PC-3 (cell line): ENCODE measurements around the gene ONECUT3. TPM values are rescaled to one million over a fixed set of nuclear protein-coding genes. Genes with fewer than 3 reads are reported as not detected.

Source experiments
- ATAC-seq: fragments of 200-7000 bp; cut with Tn5 transposase; 2 replicates; pipeline ENCODE4 v1.9.1; 2020; ENCODE audit warnings: mild to moderate bottlenecking, moderate library complexity
- BruUV-seq: library from RNA; stranded (reverse); fragments of 400-500 nt; replicated peaks from 2 replicates; lab custom pipeline; 2021; lab: Mats Ljungman, UMichigan
- CTCF ChIA-PET: fragments of 300-600 bp; sonication (Branson Sonifier 250); formaldehyde crosslinking; loops from one replicate; lab custom pipeline; 2022; ENCODE audit warnings: antibody characterized with exemption; lab: Charles Lee
- POLR2A ChIA-PET: fragments of 300-600 bp; sonication (Branson Sonifier 250); formaldehyde crosslinking; loops from one replicate; lab custom pipeline; 2022; ENCODE audit warnings: antibody characterized with exemption; ENCODE audit not compliant: unreplicated experiment; lab: Charles Lee
- DNase-seq: peaks from one replicate; pipeline ENCODE4 v3.0.0-alpha.2; 2015
- H2AFZ ChIP-seq: fragments of 300-600 bp; sonication (generic); 2 replicates; pipeline ENCODE4 v1.6.0; 2016; ENCODE audit warnings: antibody characterized with exemption, low read length
- H3F3A ChIP-seq: fragments of 300-600 bp; sonication (generic); one replicate; pipeline ENCODE4 v1.6.0; 2017; ENCODE audit warnings: antibody characterized with exemption, low read length, control low read depth, mild to moderate bottlenecking; ENCODE audit not compliant: unreplicated experiment
- H3K27ac ChIP-seq: fragments of 300-600 bp; sonication (generic); 2 replicates; pipeline ENCODE4 v1.5.1; 2016; ENCODE audit warnings: mild to moderate bottlenecking, low read length
- H3K27me3 ChIP-seq: fragments of 300-600 bp; sonication (generic); 2 replicates; pipeline ENCODE4 v1.6.1; 2016; ENCODE audit warnings: low read length, mixed read lengths
- H3K36me3 ChIP-seq: fragments of 300-600 bp; sonication (generic); 2 replicates; pipeline ENCODE4 v1.6.1; 2016; ENCODE audit warnings: low read depth, mixed run types, low read length, mixed read lengths
- H3K4me1 ChIP-seq: fragments of 300-600 bp; sonication (generic); 2 replicates; pipeline ENCODE4 v1.5.1; 2016; ENCODE audit warnings: low read length; ENCODE audit not compliant: insufficient read depth
- H3K4me2 ChIP-seq: fragments of 300-600 bp; sonication (generic); 2 replicates; pipeline ENCODE4 v1.6.0; 2016; ENCODE audit warnings: low read length
- H3K4me3 ChIP-seq: fragments of 300-600 bp; sonication (generic); 2 replicates; pipeline ENCODE4 v1.5.1; 2016; ENCODE audit warnings: mild to moderate bottlenecking, low read length, mixed read lengths
- H3K79me2 ChIP-seq: fragments of 300-600 bp; sonication (generic); 2 replicates; pipeline ENCODE4 v1.6.1; 2017; ENCODE audit warnings: low read length, mixed read lengths
- H3K9ac ChIP-seq: fragments of 300-600 bp; sonication (generic); 2 replicates; pipeline ENCODE4 v1.6.0; 2016; ENCODE audit warnings: mild to moderate bottlenecking, low read length
- H3K9me2 ChIP-seq: fragments of 300-600 bp; sonication (generic); replicated peaks from 2 replicates; pipeline ENCODE4 v1.6.1; 2016; ENCODE audit warnings: mixed run types, low read length, mixed read lengths
- H3K9me3 ChIP-seq: fragments of 300-600 bp; sonication (generic); 2 replicates; pipeline ENCODE4 v1.6.1; 2016; ENCODE audit warnings: low read length, mixed read lengths
- H4K20me1 ChIP-seq: fragments of 300-600 bp; sonication (generic); 2 replicates; pipeline ENCODE4 v1.6.1; 2016; ENCODE audit warnings: low read length, mixed read lengths
- CTCF ChIP-seq: fragments of 300-600 bp; sonication (generic); conservative IDR thresholded peaks from 2 replicates; pipeline ENCODE4 v1.5.1; 2017; ENCODE audit warnings: antibody characterized with exemption, low read depth, mild to moderate bottlenecking, low read length
- EZH2 ChIP-seq: fragments of 300-600 bp; sonication (generic); IDR thresholded peaks from one replicate; pipeline ENCODE4 v1.6.1; 2017; ENCODE audit warnings: antibody characterized with exemption, mild to moderate bottlenecking, low read length; ENCODE audit not compliant: unreplicated experiment
- EZH2phosphoT487 ChIP-seq: fragments of 300-600 bp; sonication (generic); IDR thresholded peaks from 2 replicates; pipeline ENCODE4 v1.6.1; 2018; ENCODE audit warnings: mild to moderate bottlenecking, antibody characterized with exemption, low read length, borderline replicate concordance
- intact Hi-C: fragments of 100-400 bp; cut with micrococcal nuclease; formaldehyde crosslinking; loops from 2 replicates; pipeline ENCODE4 v1.9.0; 2023
- total RNA-seq: library from RNA; depleted of rRNA; stranded (reverse); fragments of >200 nt; gene quantifications from 2 replicates; pipeline ENCODE4 v1.2.3, GENCODE V29; 2014

The ONECUT3 gene
- total RNA-seq, 1 experiment from 2014 or later: 1.4 TPM

DNA sequence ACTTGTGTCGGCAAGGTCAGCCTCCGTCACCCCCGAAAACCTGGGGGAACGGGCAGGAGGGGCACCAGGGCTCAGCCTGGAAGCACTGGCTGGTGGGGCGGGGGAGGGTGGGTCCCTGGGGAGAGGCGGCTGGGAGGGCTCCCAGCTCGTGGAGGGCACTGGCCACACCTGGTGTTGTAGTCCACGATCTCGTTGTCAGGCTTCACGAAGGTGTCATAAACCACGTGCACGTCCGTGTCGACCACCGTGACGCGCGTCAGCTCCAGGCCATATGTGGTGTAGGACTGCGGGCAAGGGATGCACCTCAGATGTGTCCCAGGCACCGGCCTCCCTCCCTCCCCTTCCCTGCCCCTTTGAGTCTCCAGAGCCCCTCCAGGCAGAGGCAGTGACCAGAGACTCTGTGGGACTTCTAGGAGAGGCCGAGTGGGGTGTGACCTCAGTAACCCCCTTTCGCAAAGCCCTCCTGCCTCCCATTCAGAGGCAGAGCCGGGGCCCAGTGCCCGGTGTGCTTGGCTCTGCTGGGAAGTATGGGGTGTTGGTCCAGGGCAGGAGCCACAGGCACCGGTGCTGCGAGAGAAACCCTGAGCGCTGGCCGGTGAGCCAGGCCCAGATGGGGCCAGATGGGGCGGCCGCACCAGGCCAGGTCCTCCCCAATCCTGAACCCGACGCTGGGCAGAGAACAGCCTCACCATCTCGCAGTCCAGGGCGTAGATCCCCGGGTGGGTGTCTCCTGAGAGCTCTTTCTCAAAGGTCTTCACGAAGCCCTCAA is 63.4 kb downstream of the ONECUT3 start:
- ATAC-seq: no peak
- TF ChIP-seq EZH2: no peak
- TF ChIP-seq CTCF: no peak
- no peak for TF ChIP-seq EZH2phosphoT487
- H3K9me2 ChIP-seq: no peaks in the 10 kb centered on the region
- H2AFZ ChIP-seq: no peak overlapping the region
- H3K4me1 ChIP-seq: peaks cover 7% of the 10 kb centered on the region
- no peaks in the 10 kb centered on the region for H3K27me3 ChIP-seq
- H3K4me2 ChIP-seq: no peak overlapping the region
- BruUV-seq: no TSS peak
- no peaks in the 10 kb centered on the region for H3K9me3 ChIP-seq
- no peaks in the 10 kb centered on the region for H3F3A ChIP-seq
- H4K20me1 ChIP-seq: no peaks in the 10 kb centered on the region
- ChIA-PET CTCF (no interaction called here), POLR2A (no interaction called here)
- intact Hi-C loops: no loop called here
- H3K36me3 ChIP-seq: no peaks in the 10 kb centered on the region
- no peak overlapping the region for H3K27ac ChIP-seq
- H3K9ac ChIP-seq: no peak overlapping the region
- no peak for DNase-seq
- no peak overlapping the region for H3K4me3 ChIP-seq
- H3K79me2 ChIP-seq: no peaks in the 10 kb centered on the region

DNA sequence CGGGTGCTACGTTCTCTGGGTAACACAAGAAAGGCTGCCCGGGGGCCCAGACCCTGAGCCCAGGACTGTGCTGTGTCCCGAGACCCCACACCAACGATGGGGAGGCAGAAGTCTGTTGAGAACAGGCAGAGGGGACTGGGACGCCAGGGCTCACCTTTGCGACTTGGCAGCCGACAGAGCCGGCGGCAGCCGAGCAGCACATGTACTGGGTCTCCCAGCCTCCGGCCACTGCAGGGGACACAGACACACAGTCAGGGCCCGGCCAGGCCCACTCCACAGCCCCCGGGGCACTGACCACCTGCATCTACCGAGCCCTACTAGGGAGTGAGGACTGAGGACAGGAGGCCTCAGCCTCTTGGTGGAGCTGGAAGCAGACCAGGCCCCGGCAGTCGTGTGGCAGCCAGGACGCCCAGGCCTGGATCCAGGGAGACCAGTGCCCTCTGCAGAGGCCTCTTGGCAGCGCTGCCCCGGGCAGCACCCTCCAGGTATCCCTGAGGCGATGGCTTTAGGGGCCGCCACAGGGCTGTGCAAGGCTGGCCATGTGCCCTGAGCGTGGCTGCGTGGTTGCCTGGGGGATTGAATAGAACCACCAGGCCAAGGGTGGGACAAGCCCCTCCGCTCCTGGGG is 64.4 kb downstream of the ONECUT3 start:
- Histone ChIP-seq H4K20me1 (no peaks in the 10 kb centered on the region), H3F3A (no peaks in the 10 kb centered on the region), H3K4me1 (peaks cover 4% of the 10 kb centered on the region), H3K4me3 (no peak overlapping the region), H3K9me2 (no peaks in the 10 kb centered on the region), H3K27me3 (no peaks in the 10 kb centered on the region), H3K36me3 (no peaks in the 10 kb centered on the region), H3K9me3 (no peaks in the 10 kb centered on the region), H2AFZ (no peak overlapping the region), H3K79me2 (no peaks in the 10 kb centered on the region), H3K27ac (no peak overlapping the region), H3K4me2 (no peak overlapping the region), H3K9ac (no peak overlapping the region)
- no TSS peak for BruUV-seq
- no peak for TF ChIP-seq EZH2
- no peak for TF ChIP-seq EZH2phosphoT487
- no peak for TF ChIP-seq CTCF
- CTCF ChIA-PET: no interaction called here
- ATAC-seq: no peak
- DNase-seq: no peak
- intact Hi-C loops: no loop called here
- POLR2A ChIA-PET: no interaction called here
